22Rv1 (cell line): ENCODE data around the gene PTPRJ.

Experiments
- H3K27ac ChIP-seq: fragments of 450-650 bp; 2 replicates; pipeline ENCODE4 v1.5.1; 2017
- ZFX ChIP-seq: fragments of 450-650 bp; IDR thresholded peaks from 2 replicates; pipeline ENCODE4 v1.6.1; 2017; ENCODE audit warnings: antibody characterized with exemption, borderline replicate concordance
- TF ChIP-seq, protein P1 (sequence below): fragments of 450-650 bp; IDR thresholded peaks from 2 replicates; pipeline ENCODE4 v1.5.1; 2017; ENCODE audit warnings: mild to moderate bottlenecking

PTPRJ gene

DNA sequence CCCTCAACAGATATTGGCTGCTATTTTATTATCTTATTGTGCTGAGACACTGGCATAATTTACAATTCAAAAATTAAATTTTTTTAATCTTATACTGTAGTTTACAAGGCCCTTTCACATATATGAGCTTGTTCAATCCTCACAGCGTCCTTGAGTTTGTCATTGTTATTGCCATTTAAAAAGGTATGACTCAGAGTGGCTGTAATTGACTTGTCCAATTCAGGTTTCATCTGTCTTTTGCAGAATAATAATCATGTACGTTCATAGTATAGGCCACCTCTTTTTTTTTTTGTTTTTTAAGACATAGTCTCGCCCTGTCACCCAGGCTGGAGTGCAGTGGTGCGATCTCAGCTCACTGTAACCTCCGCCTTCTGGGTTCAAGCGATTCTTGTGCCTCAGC is 11.5 kb downstream of the PTPRJ start:
- no peak for TF ChIP-seq ZFX
- TF ChIP-seq, protein P1, sequence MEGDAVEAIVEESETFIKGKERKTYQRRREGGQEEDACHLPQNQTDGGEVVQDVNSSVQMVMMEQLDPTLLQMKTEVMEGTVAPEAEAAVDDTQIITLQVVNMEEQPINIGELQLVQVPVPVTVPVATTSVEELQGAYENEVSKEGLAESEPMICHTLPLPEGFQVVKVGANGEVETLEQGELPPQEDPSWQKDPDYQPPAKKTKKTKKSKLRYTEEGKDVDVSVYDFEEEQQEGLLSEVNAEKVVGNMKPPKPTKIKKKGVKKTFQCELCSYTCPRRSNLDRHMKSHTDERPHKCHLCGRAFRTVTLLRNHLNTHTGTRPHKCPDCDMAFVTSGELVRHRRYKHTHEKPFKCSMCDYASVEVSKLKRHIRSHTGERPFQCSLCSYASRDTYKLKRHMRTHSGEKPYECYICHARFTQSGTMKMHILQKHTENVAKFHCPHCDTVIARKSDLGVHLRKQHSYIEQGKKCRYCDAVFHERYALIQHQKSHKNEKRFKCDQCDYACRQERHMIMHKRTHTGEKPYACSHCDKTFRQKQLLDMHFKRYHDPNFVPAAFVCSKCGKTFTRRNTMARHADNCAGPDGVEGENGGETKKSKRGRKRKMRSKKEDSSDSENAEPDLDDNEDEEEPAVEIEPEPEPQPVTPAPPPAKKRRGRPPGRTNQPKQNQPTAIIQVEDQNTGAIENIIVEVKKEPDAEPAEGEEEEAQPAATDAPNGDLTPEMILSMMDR, result no peak
- peak overlapping the region; percentile 84 for H3K27ac ChIP-seq

DNA sequence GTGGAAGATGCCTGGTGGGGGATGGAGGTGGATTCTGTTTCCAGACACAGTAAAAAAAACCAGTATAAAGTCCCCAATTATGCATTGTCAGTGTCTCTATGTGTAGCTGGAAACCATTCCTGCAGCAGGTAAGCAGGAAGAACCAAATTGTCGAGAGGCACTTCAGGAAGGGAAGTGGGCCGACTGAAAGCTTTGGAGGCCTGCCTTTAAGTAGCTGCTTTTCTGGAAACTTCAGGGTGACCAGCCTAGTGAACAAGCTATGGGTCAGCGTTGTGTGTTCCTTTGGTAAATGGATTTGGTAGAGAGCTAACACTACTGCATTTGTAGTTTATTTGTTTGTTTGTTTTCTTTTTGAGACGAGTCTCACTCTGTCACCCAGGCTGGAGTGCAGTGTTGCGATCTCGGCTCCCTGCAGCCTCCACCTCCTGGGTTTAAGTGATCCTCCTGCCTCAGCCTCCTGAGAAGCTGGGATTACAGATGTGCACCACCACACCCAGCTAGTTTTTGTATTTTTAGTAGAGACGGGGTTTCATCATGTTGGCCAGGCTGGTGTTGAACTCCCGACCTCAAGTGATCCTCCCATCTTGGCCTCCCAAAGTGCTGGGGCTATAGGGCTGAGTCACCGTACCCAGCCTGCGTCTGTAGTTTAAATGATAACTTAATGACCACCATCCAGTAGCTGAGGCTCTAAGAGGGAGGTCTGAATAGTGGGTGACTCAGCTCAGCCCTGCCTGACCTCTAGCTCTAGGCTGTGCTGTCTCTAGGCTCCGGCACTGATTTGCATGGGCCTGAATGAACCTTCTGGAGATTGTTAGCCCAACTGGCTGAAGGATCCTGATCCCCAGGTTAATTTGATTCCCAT is 12.8 kb downstream of the PTPRJ start:
- H3K27ac ChIP-seq, result 0 out of 2 replicates have a peak overlapping the region, but pooled peaks have one; percentile 84
- no peak for TF ChIP-seq ZFX

DNA sequence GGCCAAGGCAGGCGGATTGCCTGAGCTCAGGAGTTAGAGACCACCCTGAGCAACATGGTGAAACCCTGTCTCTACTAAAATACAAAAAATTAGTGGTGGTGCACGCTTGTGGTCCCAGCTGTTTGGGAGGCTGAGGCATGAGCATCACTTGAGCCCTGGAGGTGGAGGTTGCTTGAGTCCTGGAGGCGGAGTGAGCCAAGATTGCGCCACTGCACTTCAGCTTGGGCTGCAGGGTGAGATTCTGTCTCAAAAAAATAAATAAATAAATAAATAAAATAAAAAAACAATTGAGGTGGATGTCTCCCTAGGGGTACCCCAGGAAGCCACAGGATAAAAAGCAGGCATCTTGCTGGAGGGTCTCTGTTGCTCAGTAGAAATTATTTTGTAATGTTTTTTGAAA is 14.1 kb downstream of the PTPRJ start:
- H3K27ac ChIP-seq, result no peak overlapping the region
- TF ChIP-seq ZFX, result no peak
- TF ChIP-seq, protein P1, result no peak

DNA sequence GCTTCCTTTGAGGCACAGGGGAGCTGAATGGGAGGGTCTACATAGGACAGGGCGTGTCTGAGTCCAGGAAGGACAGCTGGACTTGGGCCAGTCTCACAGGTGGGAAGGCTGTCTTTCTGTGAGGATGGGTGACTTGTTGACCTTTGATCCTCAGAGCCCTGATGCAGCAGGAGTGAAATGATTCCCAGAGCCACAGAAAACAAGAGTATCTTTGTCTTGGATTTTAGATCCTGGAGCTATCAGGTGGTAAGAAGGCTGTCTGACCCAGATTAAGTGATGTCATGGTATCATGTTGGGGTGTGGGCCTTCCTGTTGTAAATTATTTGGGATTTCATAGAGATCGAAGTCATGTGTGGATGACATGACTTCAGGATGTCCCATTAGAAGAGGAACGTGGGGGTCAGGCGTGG is 15.0 kb downstream of the PTPRJ start:
- TF ChIP-seq, protein P1, result no peak
- TF ChIP-seq ZFX, result no peak
- no peak overlapping the region for H3K27ac ChIP-seq

DNA sequence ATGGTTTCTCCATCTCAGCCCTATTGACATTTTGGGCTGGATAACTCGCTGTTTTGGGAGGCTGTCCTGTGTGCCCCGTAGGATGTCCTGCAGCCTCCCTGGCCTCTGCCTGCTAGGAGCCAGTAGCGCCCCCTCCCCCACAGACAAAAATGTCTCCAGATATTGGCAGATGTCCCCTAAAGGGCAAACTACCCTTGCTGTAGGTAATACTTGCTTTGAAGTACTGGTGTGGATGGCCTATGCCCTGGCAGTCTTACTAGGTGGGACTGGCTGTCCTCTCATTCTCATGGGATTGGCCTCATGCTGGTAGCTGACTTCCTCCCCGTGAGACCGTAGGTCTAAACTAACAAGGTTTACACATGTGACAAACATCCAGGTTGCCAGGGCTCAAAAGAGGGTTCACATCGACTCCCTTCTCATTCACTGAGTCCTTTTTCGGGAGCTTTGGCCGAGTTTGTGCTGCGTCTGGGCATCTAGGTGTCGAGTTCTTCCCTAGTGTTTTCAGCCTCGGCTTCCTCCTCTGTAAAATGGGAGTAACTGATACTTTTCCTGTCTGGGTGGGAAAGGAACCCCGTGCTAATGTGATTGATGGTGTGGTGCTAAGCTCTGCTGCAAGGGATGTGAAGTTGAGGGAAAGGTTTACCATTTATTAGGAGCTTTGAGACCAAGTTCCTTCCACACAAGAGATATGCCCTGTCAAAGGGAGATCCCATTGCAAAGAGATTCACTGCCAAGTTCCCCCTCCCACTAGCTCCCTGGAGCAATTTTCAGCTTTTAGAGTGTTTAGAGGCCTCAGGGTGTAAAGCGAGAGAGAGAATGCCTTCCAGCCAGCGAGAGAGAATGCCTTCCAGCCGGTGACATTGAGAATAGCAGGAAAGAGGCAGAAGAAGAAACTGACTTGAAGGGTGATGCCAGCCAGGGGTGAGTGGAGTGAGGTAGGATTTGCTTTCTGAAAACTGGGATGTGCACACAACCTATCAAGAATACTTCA is 17.0 kb downstream of the PTPRJ start:
- H3K27ac ChIP-seq, result peak overlapping the region; percentile 81

DNA sequence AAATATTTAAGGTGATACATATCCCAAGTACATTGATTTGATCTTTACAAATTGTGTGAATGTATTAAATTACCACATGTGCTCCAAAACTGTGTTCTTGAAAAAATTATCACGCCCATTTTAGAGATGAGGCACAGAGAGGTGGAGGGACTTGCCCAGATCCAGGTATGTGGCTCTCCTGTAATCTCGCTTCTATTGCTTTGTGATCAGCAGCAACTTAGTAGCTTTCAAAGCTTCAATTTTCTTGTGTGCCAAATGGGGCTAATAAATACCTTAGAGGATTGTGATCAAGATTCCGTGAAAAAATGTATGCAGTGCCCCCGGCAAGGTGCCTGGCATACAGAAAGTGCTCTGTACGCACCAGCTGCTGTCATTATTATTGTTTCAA is 18.0 kb downstream of the PTPRJ start:
- peak overlapping the region; percentile 81 for H3K27ac ChIP-seq
- TF ChIP-seq, protein P1, result no peak
- no peak for TF ChIP-seq ZFX

More for the DNA sequence above, 17.0 kb downstream of the PTPRJ start:
- no peak for TF ChIP-seq ZFX
- TF ChIP-seq, protein P1, result no peak

DNA sequence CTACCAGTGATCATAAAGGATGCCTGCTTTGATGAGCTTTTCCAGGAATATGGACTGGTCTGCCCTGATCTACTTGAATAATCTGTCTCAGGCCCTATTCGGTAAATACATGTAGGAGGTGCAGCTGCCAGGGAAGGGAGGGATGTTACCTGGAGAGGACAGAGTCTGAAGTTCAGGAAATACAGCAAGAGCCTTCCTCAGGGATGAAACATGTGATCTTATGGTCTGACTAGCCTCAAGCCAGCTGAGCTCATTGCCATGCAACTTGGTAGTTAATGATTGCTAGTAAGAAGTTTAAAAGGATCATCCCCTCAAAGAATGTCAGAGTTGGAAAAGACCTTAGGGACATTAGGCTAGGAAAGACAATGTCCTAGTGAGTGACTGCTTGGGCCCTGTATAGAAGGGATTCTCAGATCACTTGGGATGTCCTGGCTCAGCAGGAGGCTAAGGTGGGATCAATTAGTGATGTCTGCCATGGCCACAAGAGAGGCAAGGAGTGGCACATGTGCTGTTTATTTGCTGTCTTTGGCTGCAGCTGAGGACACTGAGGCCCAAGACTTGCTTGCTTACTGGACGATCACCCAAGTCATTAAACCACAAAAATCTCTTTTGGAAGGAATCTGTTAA is 18.5 kb downstream of the PTPRJ start:
- H3K27ac ChIP-seq, result peak overlapping the region; percentile 81
- TF ChIP-seq ZFX, result no peak
- TF ChIP-seq, protein P1, result no peak
